ENCODE measurements around the gene FASLG.

DNA sequence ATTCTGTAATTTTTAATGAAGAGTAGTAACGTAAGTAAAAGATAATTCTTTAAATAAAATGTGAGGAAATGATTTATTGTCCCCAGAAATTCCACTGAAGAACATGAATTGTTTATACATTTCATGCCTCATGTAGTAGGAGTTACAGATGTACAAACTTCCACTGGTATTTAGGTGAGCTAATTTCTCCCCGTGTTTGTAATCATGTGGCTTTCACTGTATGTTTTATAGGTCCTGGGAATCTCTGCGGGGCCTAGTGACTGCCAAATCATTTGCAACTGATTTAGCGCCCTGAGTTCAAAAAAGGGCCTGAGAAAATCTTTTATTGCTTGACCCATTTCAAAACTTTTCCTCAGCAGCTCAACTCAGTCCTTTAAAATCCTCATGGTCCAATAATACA is 30.5 kb upstream of the FASLG start:
- no peak for TF ChIP-seq CTCF (conservative IDR thresholded peaks at IDR 0.05)
- no peak for TF ChIP-seq ZFX (IDR thresholded peaks at IDR 0.05)
